ENCODE data around the gene AGRP. TPM values are rescaled to one million over a fixed set of nuclear protein-coding genes. Genes with fewer than 3 reads are reported as not detected.

The AGRP gene
- total RNA-seq, 1 experiment from 2014 or later: not detected

DNA sequence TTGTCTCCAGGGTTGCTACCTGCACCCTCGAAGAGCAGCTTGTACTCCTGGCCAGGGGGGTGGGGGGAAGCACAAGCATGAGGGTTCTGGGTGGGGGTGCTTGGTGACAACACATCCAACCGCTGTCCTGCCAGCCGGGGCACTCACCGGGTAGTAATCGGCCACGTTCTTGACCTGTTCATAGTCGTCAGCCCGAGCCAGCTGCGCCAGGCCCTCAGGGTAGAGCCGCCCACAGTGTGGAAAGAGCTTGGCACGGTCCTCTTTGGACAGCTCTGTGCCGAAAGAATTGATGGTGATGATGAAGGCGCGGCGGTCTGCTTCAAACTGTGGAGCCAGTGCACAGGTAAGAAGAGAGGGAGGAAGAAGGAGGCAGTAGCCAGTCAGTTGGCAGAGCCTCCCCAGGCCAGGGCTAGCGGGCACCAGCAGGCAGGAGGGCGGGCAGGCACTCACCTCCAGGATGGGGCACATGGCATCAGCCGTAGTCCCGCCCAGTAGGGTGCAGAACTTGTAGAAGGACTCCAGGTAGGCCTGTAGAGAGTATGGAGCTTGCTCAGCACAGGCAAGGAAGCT, 44.4 kb downstream of the AGRP start:
- Histone ChIP-seq H3K14ac (ENCODE audit: insufficient read depth, low read length) (no peak overlapping the region), H3K9me3 (ENCODE audit: control insufficient read depth, low read depth, low read length) (no peaks in the 10 kb centered on the region), H4K8ac (replicated peaks; ENCODE audit: insufficient read length, low read depth, low read length) (no peak overlapping the region), H4K91ac (ENCODE audit: insufficient read length, low read depth, low read length) (no peak overlapping the region), H3K79me2 (ENCODE audit: insufficient read depth, low read length) (no peaks in the 10 kb centered on the region; the same call in 1 of the 2 replicates), H2BK15ac (ENCODE audit: low read depth, low read length) (no peak overlapping the region), H4K5ac (ENCODE audit: insufficient read length, low read depth, low read length) (no peak overlapping the region), H3T11ph (ENCODE audit: low read length) (no peak overlapping the region), H3K23me2 (ENCODE audit: insufficient read length, low read depth, low read length, poor library complexity, severe bottlenecking) (no peaks in the 10 kb centered on the region), H3K4me1 (ENCODE audit: insufficient read depth, low read length) (no peaks in the 10 kb centered on the region), H3K18ac (ENCODE audit: insufficient read length, low read depth, low read length) (no peak overlapping the region), H2BK120ac (ENCODE audit: low read depth, low read length, poor library complexity, severe bottlenecking) (no peak overlapping the region), H3K9ac (ENCODE audit: extremely low read depth, insufficient read length, low read length) (no peak overlapping the region), H2BK12ac (ENCODE audit: insufficient read length, low read depth, low read length) (no peak overlapping the region), H3K27ac (ENCODE audit: insufficient read length, low read depth, low read length) (no peak overlapping the region), H3K4ac (ENCODE audit: low read depth, low read length) (no peak overlapping the region), H4K20me1 (ENCODE audit: control insufficient read depth, insufficient read depth, insufficient read length) (no peaks in the 10 kb centered on the region), H2BK20ac (ENCODE audit: low read depth, low read length, poor library complexity, severe bottlenecking) (no peak overlapping the region), H3K4me2 (ENCODE audit: insufficient read depth, insufficient read length, low read length) (no peak overlapping the region), H2BK5ac (ENCODE audit: insufficient read length, low read length) (no peak overlapping the region), H3K56ac (ENCODE audit: insufficient read length, low read depth, low read length) (no peak overlapping the region), H3K79me1 (ENCODE audit: insufficient read depth, low read depth, low read length, poor library complexity, severe bottlenecking) (no peaks in the 10 kb centered on the region), H3K27me3 (ENCODE audit: insufficient read depth, low read length) (no peaks in the 10 kb centered on the region), H2AFZ (ENCODE audit: low read length) (no peak overlapping the region), H2AK5ac (ENCODE audit: insufficient read length, low read length) (no peak overlapping the region), H3K23ac (ENCODE audit: insufficient read length, low read depth, low read length) (no peak overlapping the region)
- no peak for TF ChIP-seq CTCF (conservative IDR thresholded peaks at IDR 0.05)
- H3K9me3 Mint-ChIP-seq: no peaks in the 10 kb centered on the region
- no peak overlapping the region; a peak in 1 of 5 replicates for H3K4me3 Mint-ChIP-seq
- 0 out of 7 replicates have a peak overlapping the region, but pooled peaks of 1 of the 3 experiments have one; percentile 19 for H3K27ac Mint-ChIP-seq
- no CpG with 5 or more reads among the region's 19 CpGs for WGBS (ENCODE audit: extremely low coverage, insufficient read length, low lambda C conversion rate)
- H3K4me1 Mint-ChIP-seq: peaks cover 11 to 12% of the 10 kb centered on the region in 2 experiments
- no peaks in the 10 kb centered on the region; the same call in 1 of the 2 replicates for H3K27me3 Mint-ChIP-seq (ENCODE audit: low read depth)
- H3K36me3 Mint-ChIP-seq (ENCODE audit: insufficient read depth in 1 of 3, low read depth in 3 of 3): peaks cover 10 to 31% (median 22%) of the 10 kb centered on the region in 3 experiments
- DNase-seq: no peak
